Uterus (tissue), 4 donors: Measurements from ENCODE around the gene ALPG. TPM values are rescaled to one million over a fixed set of nuclear protein-coding genes. Genes with fewer than 3 reads are reported as not detected.
"Not testable (repeated sequence)": the region's sequence is repeated elsewhere in the genome, so short reads cannot be mapped to it uniquely, and the experiment has no call there.

Experiments used
- DNase-seq, 2 donors: peaks; one replicate each; pipeline ENCODE4 v3.0.0-alpha.2; 2019 to 2020
- H3K27ac ChIP-seq, 2 donors: fragments of 200-600 bp; sonication (generic); 1 replicate in 1 of 2; 2 replicates in 1 of 2; pipeline ENCODE4 v1.5.1; 2016 to 2018
- H3K27me3 ChIP-seq, 2 donors: fragments of 200-600 bp; sonication (generic); one replicate each; pipeline ENCODE4 v1.5.1; 2018 to 2019; ENCODE audit warnings: control low read depth in 1 of 2
- H3K36me3 ChIP-seq, 2 donors: fragments of 200-600 bp; sonication (generic); one replicate each; pipeline ENCODE4 v1.5.1; 2019; ENCODE audit warnings: control low read depth in 1 of 2
- H3K4me1 ChIP-seq, 2 donors: fragments of 200-600 bp; sonication (generic); one replicate each; pipeline ENCODE4 v1.5.1; 2018 to 2019; ENCODE audit warnings: control low read depth in 1 of 2
- H3K4me3 ChIP-seq, 2 donors: fragments of 200-600 bp; sonication (generic); 1 replicate in 1 of 2; 2 replicates in 1 of 2; pipeline ENCODE4 v1.5.1; 2018 to 2019; ENCODE audit warnings: mild to moderate bottlenecking in 1 of 2
- H3K9me3 ChIP-seq, 2 donors: fragments of 200-600 bp; sonication (generic); one replicate each; pipeline ENCODE4 v1.5.1; 2019; ENCODE audit warnings: control low read depth in 1 of 2
- POLR2A ChIP-seq, 2 donors: fragments of 450-650 bp; IDR thresholded peaks; one replicate each; pipeline ENCODE4 v1.6.1; 2016; ENCODE audit warnings: antibody characterized with exemption in 2 of 2, mild to moderate bottlenecking in 1 of 2, moderate library complexity in 1 of 2
- intact Hi-C: fragments of 100-400 bp; cut with DNase I; formaldehyde crosslinking; loops from one replicate; pipeline ENCODE4 v1.15.1; 2023; ENCODE audit warnings: low total_unique reads
- total RNA-seq, 4 donors: library from RNA; depleted of rRNA in 3 of 4; stranded (reverse); fragments of >200 nt in 3 of 4; gene quantifications; one replicate each; pipeline versions ENCODE4 v1.1.0 to v1.2.4, GENCODE V29; 2014 to 2023
- TF ChIP-seq, protein P1 (sequence below), 4 experiments: fragments of 200-600 bp in 2 of 4; fragments of 450-650 bp in 2 of 4; sonication (generic) in 2 of 4; IDR thresholded peaks; one replicate each; pipeline ENCODE4 v1.5.1; 2016 to 2019; ENCODE audit warnings: antibody characterized with exemption in 4 of 4, mild to moderate bottlenecking in 2 of 4, moderate library complexity in 1 of 4
- donor health status: DM: yes; HTN: yes; CAD: no.

The ALPG gene
- total RNA-seq, 4 donors from 2014 or later: not detected

GRCh38 chr2:232393556-232393955 is 13.1 kb upstream of the ALPG start:
- TF ChIP-seq POLR2A (IDR thresholded peaks at IDR 0.05): no peak
- TF ChIP-seq, protein P1, sequence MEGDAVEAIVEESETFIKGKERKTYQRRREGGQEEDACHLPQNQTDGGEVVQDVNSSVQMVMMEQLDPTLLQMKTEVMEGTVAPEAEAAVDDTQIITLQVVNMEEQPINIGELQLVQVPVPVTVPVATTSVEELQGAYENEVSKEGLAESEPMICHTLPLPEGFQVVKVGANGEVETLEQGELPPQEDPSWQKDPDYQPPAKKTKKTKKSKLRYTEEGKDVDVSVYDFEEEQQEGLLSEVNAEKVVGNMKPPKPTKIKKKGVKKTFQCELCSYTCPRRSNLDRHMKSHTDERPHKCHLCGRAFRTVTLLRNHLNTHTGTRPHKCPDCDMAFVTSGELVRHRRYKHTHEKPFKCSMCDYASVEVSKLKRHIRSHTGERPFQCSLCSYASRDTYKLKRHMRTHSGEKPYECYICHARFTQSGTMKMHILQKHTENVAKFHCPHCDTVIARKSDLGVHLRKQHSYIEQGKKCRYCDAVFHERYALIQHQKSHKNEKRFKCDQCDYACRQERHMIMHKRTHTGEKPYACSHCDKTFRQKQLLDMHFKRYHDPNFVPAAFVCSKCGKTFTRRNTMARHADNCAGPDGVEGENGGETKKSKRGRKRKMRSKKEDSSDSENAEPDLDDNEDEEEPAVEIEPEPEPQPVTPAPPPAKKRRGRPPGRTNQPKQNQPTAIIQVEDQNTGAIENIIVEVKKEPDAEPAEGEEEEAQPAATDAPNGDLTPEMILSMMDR (IDR thresholded peaks at IDR 0.05): no peak
- Histone ChIP-seq H3K4me1 (no peaks in the 10 kb centered on the region), H3K9me3 (no peaks in the 10 kb centered on the region), H3K36me3 (no peaks in the 10 kb centered on the region), H3K27ac (no peak overlapping the region), H3K4me3 (no peak overlapping the region), H3K27me3 (no peaks in the 10 kb centered on the region)
- intact Hi-C loops: no loop called here
- no peak for DNase-seq

- H3K27ac ChIP-seq, intact Hi-C loops, H3K9me3 ChIP-seq, H3K27me3 ChIP-seq, H3K4me1 ChIP-seq, DNase-seq, H3K4me3 ChIP-seq, H3K36me3 ChIP-seq: not testable (repeated sequence)
These were observed 12.2 kb upstream of the ALPG start for GRCh38 chr2:232394431-232394830.

GRCh38 chr2:232395586-232395985 is 11.1 kb upstream of the ALPG start:
- no peaks in the 10 kb centered on the region for H3K27me3 ChIP-seq
- intact Hi-C loops: no loop called here
- DNase-seq: no peak
- TF ChIP-seq POLR2A (IDR thresholded peaks at IDR 0.05): no peak
- TF ChIP-seq, protein P1 (IDR thresholded peaks at IDR 0.05): no peak
- H3K4me1 ChIP-seq: no peaks in the 10 kb centered on the region
- no peak overlapping the region for H3K4me3 ChIP-seq
- no peak overlapping the region for H3K27ac ChIP-seq
- no peaks in the 10 kb centered on the region for H3K9me3 ChIP-seq
- H3K36me3 ChIP-seq: no peaks in the 10 kb centered on the region

DNA sequence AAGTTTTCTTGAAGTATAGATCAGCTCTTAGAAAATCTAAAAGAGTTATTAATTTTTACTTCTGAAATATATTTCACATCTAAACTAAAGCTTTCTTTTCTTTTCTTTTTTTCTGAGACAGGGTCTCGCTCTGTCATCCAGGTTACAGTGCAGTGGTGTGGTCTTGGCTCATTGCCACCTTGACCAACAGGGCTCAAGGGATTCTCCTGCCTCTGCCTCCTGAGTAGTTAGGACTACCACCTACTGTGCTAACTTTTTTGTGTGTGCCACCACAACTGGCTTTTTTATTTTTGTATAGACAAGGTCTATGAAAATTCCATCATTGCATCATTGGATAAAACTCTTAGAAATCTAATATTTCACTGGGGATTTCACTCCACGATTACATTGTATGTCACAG is 10.0 kb upstream of the ALPG start:
- Histone ChIP-seq H3K4me3 (no peak overlapping the region), H3K27me3 (no peaks in the 10 kb centered on the region), H3K4me1 (no peaks in the 10 kb centered on the region), H3K27ac (no peak overlapping the region), H3K9me3 (no peaks in the 10 kb centered on the region), H3K36me3 (no peaks in the 10 kb centered on the region)
- intact Hi-C loops: no loop called here
- TF ChIP-seq, protein P1 (IDR thresholded peaks at IDR 0.05): no peak
- TF ChIP-seq POLR2A (IDR thresholded peaks at IDR 0.05): no peak
- no peak for DNase-seq

DNA sequence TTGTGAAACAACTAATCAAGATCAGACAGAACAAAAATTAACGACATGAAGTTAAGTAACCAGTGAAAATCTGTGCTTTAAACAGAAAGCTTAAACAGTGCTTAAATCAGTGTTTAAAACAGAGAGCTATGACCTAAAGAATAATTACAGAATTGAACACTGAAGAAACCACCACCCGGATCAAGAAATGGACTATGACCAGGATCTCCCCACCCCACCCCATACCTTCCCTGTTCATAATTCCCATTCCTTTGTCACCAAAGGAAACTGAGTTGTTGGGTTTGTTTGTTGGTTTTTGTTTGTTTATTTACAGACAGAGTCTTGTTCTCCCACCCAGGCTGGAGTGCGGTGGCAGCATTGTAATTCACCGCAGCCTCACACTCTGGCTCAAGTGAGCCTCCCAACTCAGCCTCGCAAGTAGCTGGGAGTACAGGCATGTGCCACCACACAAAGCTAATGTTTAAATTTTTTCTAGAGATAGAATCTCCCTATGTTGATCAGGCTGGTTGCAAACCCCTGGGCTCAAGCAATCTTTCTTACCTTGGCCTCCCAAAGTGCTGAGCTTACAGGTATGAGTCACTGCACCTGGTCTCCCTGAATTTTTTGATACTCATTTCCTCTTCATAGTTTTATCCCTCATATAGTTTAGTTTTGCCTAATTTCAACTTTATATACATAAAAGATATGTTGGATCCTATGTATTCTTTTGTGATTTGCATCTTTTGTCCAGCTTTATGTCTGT is 8.2 kb upstream of the ALPG start:
- intact Hi-C loops: no loop called here
- TF ChIP-seq, protein P1 (IDR thresholded peaks at IDR 0.05): no peak
- no peak for TF ChIP-seq POLR2A (IDR thresholded peaks at IDR 0.05)
- Histone ChIP-seq H3K4me3 (no peak overlapping the region), H3K36me3 (no peaks in the 10 kb centered on the region), H3K4me1 (no peaks in the 10 kb centered on the region), H3K27me3 (no peaks in the 10 kb centered on the region), H3K27ac (no peak overlapping the region), H3K9me3 (no peaks in the 10 kb centered on the region)
- DNase-seq: no peak
